ENCODE results near the gene IL2RA.

GRCh38 chr10:6019796-6020195 is 42.4 kb downstream of the IL2RA start:
- TF ChIP-seq CTCF (conservative IDR thresholded peaks at IDR 0.05; ENCODE audit: low read depth in 2 of 2) (no peak), EZH2 (IDR thresholded peaks at IDR 0.05; ENCODE audit: low read depth, unreplicated experiment) (no peak), EZH2phosphoT487 (IDR thresholded peaks at IDR 0.05; ENCODE audit: unreplicated experiment) (no peak)

All from GM23338 (cell line).